K562 (cell line): ENCODE data around the gene RITA1.

Source experiments
- CTCF ChIP-seq, 3 experiments: IDR thresholded peaks in 2 of 3; conservative IDR thresholded peaks in 1 of 3; 2 replicates each; pipeline ENCODE4 v1.5.1; 2011 to 2012; ENCODE audit warnings: low read length in 3 of 3, mild to moderate bottlenecking in 3 of 3, control low read depth in 2 of 3, improper control_type of control experiment in 1 of 3, inconsistent platforms in 1 of 3, low read depth in 1 of 3, mixed read lengths in 1 of 3, moderate library complexity in 1 of 3; ENCODE audit not compliant: insufficient read depth in 2 of 3
- LCOR ChIP-seq: sonication (generic); formaldehyde crosslinking; IDR thresholded peaks from 2 replicates; pipeline ENCODE4 v1.8.0; 2022; ENCODE audit warnings: mild to moderate bottlenecking, missing genetic modification reagents
- NFIC ChIP-seq: fragments of 450-650 bp; IDR thresholded peaks from 2 replicates; pipeline ENCODE4 v1.6.1; 2017; ENCODE audit warnings: mild to moderate bottlenecking, inconsistent platforms
- POLR2H ChIP-seq: IDR thresholded peaks from 2 replicates; pipeline ENCODE4 v1.6.1; 2016; ENCODE audit warnings: missing genetic modification characterization, low read depth, mild to moderate bottlenecking, control low read depth, missing compliant biosample characterization, moderate library complexity
- ZKSCAN1 ChIP-seq: fragments of 150-350 bp; IDR thresholded peaks from 2 replicates; pipeline ENCODE4 v1.6.1; 2016; ENCODE audit warnings: low read depth, low read length
- ZNF121 ChIP-seq: sonication (generic); formaldehyde crosslinking; conservative IDR thresholded peaks from 2 replicates; pipeline ENCODE4 v1.8.0; 2022; ENCODE audit warnings: missing genetic modification reagents

- no peak for TF ChIP-seq CTCF (IDR thresholded peaks at IDR 0.05 in 2 of 3, conservative IDR thresholded peaks at IDR 0.05 in 1 of 3; ENCODE audit: insufficient read depth in 2 of 3, low read depth in 1 of 3, low read length in 3 of 3)
- no peak for TF ChIP-seq POLR2H (tag)
- TF ChIP-seq LCOR, result no peak
- no peak for TF ChIP-seq ZNF121
- TF ChIP-seq NFIC, result no peak
- TF ChIP-seq ZKSCAN1, result no peak
These were observed 40.7 kb upstream of the RITA1 start for GRCh38 chr12:113144806-113145205.
